ENCODE results near the gene MRPL58.

DNA sequence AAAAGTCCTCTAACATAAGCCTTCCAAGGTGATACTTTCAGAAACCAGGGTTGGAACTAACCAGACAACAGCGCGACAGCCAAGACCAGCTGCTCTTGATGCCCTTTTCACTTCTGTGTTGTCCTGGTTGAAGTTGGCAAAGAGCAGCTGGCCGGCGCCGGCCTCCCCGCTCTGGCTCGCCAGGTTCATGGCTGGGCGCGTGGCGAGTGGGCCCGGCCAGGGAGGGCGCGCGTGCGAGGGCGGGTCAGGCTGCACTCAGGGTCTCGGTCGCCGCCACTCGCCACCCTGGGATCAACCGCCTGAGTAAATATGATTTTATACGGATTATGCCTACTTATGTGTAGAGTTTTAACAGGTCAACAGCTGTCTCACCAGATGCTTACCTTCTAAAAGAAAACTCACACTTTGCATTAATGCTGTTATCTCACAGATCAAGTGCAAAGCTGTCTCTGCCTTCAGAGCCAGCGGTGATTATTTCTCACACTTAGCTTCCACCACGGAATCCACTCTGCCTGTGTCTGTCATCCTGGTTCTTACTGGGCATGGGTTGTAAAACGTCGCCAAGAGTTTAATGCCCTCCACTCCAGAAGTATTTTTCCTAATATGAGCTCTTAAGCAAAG lies 48.1 kb downstream of the MRPL58 start:
- TF ChIP-seq, protein P1, sequence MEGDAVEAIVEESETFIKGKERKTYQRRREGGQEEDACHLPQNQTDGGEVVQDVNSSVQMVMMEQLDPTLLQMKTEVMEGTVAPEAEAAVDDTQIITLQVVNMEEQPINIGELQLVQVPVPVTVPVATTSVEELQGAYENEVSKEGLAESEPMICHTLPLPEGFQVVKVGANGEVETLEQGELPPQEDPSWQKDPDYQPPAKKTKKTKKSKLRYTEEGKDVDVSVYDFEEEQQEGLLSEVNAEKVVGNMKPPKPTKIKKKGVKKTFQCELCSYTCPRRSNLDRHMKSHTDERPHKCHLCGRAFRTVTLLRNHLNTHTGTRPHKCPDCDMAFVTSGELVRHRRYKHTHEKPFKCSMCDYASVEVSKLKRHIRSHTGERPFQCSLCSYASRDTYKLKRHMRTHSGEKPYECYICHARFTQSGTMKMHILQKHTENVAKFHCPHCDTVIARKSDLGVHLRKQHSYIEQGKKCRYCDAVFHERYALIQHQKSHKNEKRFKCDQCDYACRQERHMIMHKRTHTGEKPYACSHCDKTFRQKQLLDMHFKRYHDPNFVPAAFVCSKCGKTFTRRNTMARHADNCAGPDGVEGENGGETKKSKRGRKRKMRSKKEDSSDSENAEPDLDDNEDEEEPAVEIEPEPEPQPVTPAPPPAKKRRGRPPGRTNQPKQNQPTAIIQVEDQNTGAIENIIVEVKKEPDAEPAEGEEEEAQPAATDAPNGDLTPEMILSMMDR (IDR thresholded peaks at IDR 0.05) = no peak
- no peak for TF ChIP-seq POLR2A (IDR thresholded peaks at IDR 0.05)

Data from body of pancreas (tissue), 4 donors.